GM21423 (cell line): ENCODE data around the gene CALN1.

Experiments used
- ATAC-seq: cut with Tn5 transposase; IDR thresholded peaks from one replicate; pipeline ENCODE4 v1.9.1; 2021; ENCODE audit warnings: mild to moderate bottlenecking, moderate library complexity; ENCODE audit not compliant: unreplicated experiment

CALN1 gene

GRCh38 chr7:72057231-72057630 lies 354.9 kb downstream of the CALN1 start:
- no peak for ATAC-seq

- ATAC-seq = no peak
Observed at GRCh38 chr7:72055426-72055825, 356.7 kb downstream of the CALN1 start.

GRCh38 chr7:72053292-72053691 lies 358.8 kb downstream of the CALN1 start:
- no peak for ATAC-seq

GRCh38 chr7:72048420-72048819 lies 363.7 kb downstream of the CALN1 start:
- ATAC-seq = no peak

- no peak for ATAC-seq
Observed at GRCh38 chr7:72042855-72043254, 369.3 kb downstream of the CALN1 start.

GRCh38 chr7:72040641-72041040 lies 371.5 kb downstream of the CALN1 start:
- ATAC-seq = no peak

GRCh38 chr7:72039460-72039859 lies 372.7 kb downstream of the CALN1 start:
- ATAC-seq = no peak

- no peak for ATAC-seq
Observed at GRCh38 chr7:72038022-72038732, 374.0 kb downstream of the CALN1 start.

- no peak for ATAC-seq
Observed at GRCh38 chr7:72037516-72037915, 374.6 kb downstream of the CALN1 start.

- ATAC-seq = no peak
Observed at GRCh38 chr7:72035266-72035665, 376.9 kb downstream of the CALN1 start.

- no peak for ATAC-seq
Observed at GRCh38 chr7:72032934-72033333, 379.2 kb downstream of the CALN1 start.

GRCh38 chr7:72030994-72031667 lies 381.0 kb downstream of the CALN1 start:
- ATAC-seq = no peak

GRCh38 chr7:72028267-72028666 lies 383.9 kb downstream of the CALN1 start:
- no peak for ATAC-seq

- no peak for ATAC-seq
Observed at GRCh38 chr7:72025381-72025960, 386.7 kb downstream of the CALN1 start.

GRCh38 chr7:72023926-72024325 lies 388.2 kb downstream of the CALN1 start:
- ATAC-seq = no peak

- no peak for ATAC-seq
Observed at GRCh38 chr7:72021716-72022115, 390.4 kb downstream of the CALN1 start.

- ATAC-seq = no peak
Observed at GRCh38 chr7:72020311-72020710, 391.8 kb downstream of the CALN1 start.

- ATAC-seq = no peak
Observed at GRCh38 chr7:72019436-72019835, 392.7 kb downstream of the CALN1 start.

- no peak for ATAC-seq
Observed at GRCh38 chr7:72017756-72018155, 394.4 kb downstream of the CALN1 start.

GRCh38 chr7:72016574-72016973 lies 395.6 kb downstream of the CALN1 start:
- no peak for ATAC-seq

- ATAC-seq = no peak
Observed at GRCh38 chr7:72015136-72015535, 397.0 kb downstream of the CALN1 start.

- no peak for ATAC-seq
Observed at GRCh38 chr7:72007018-72007417, 405.1 kb downstream of the CALN1 start.
